ENCODE data around the gene PUSL1.

PUSL1 gene

GRCh38 chr1:1284221-1285101 lies 23.9 kb upstream of the PUSL1 start (continued):
- TF ChIP-seq GFI1B (tag by site-specific recombination; IDR thresholded peaks at IDR 0.05) (no peak), ZNF600 (tag by site-specific recombination; IDR thresholded peaks at IDR 0.05) (0 out of 2 replicates have a peak, but pooled peaks have one; percentile 31), GLIS2 (tag by site-specific recombination; IDR thresholded peaks at IDR 0.05) (peak; percentile 37; the same call in 1 of the 2 replicates), ZNF426 (tag by site-specific recombination; IDR thresholded peaks at IDR 0.05) (no peak)

- Histone ChIP-seq H3K9me3 (ENCODE audit: control insufficient read depth, insufficient read depth, low read depth, low read length) (no peaks in the 10 kb centered on the region), H3K4me3 (ENCODE audit: low read depth, low read length) (no peak overlapping the region), H3K4me1 (ENCODE audit: control insufficient read depth, insufficient read depth, low read length) (no peaks in the 10 kb centered on the region), H3K27ac (ENCODE audit: extremely low read depth, low read depth, low read length) (no peak overlapping the region), H3K36me3 (ENCODE audit: control insufficient read depth in 2 of 2, insufficient read depth in 1 of 2, low read length in 2 of 2) (no peaks in the 10 kb centered on the region)
- no peak for TF ChIP-seq ZNF146 (tag by site-specific recombination; IDR thresholded peaks at IDR 0.05)
- TF ChIP-seq TCF7L2 (IDR thresholded peaks at IDR 0.05; ENCODE audit: borderline replicate concordance, low read depth, low read length) = no peak
- TF ChIP-seq ZNF335 (tag by site-specific recombination; conservative IDR thresholded peaks at IDR 0.05) = no peak
- CTCF ChIA-PET = no interaction called here
- POLR2A ChIA-PET = no interaction called here
Observed at GRCh38 chr1:1285102-1285571, 23.3 kb upstream of the PUSL1 start.

- no peak overlapping the region for H3K27ac ChIP-seq (ENCODE audit: extremely low read depth, low read depth, low read length)
- no peaks in the 10 kb centered on the region for H3K9me3 ChIP-seq (ENCODE audit: control insufficient read depth, insufficient read depth, low read depth, low read length)
- ChIA-PET CTCF (no interaction called here), POLR2A (no interaction called here)
- no peaks in the 10 kb centered on the region for H3K36me3 ChIP-seq (ENCODE audit: control insufficient read depth in 2 of 2, insufficient read depth in 1 of 2, low read length in 2 of 2)
- H3K4me3 ChIP-seq (ENCODE audit: low read depth, low read length) = no peak overlapping the region
- TF ChIP-seq ZNF132 (tag by site-specific recombination; IDR thresholded peaks at IDR 0.05; ENCODE audit: borderline replicate concordance) (no peak), KLF1 (tag by site-specific recombination; IDR thresholded peaks at IDR 0.05) (0 out of 2 replicates have a peak, but pooled peaks have one; percentile 38)
- H3K4me1 ChIP-seq (ENCODE audit: control insufficient read depth, insufficient read depth, low read length) = no peaks in the 10 kb centered on the region
Observed at GRCh38 chr1:1285611-1286311, 22.6 kb upstream of the PUSL1 start.

- POLR2A ChIA-PET = interaction anchor here (1.1 kb wide), 1 partner anchor 13 kb away, joined by 3 read pairs; the partner anchor contains the start of gene UBE2J2
- Histone ChIP-seq H3K4me3 (ENCODE audit: low read depth, low read length) (no peak overlapping the region), H3K4me1 (ENCODE audit: control insufficient read depth, insufficient read depth, low read length) (no peaks in the 10 kb centered on the region), H3K27ac (ENCODE audit: extremely low read depth, low read depth, low read length) (no peak overlapping the region), H3K36me3 (ENCODE audit: control insufficient read depth in 2 of 2, insufficient read depth in 1 of 2, low read length in 2 of 2) (no peaks in the 10 kb centered on the region), H3K9me3 (ENCODE audit: control insufficient read depth, insufficient read depth, low read depth, low read length) (no peaks in the 10 kb centered on the region)
- no peak for TF ChIP-seq ZNF223 (tag by site-specific recombination; IDR thresholded peaks at IDR 0.05)
- TF ChIP-seq ZNF335 (tag by site-specific recombination; conservative IDR thresholded peaks at IDR 0.05) = no peak
- CTCF ChIA-PET = no interaction called here
Observed at GRCh38 chr1:1286313-1287261, 21.8 kb upstream of the PUSL1 start.

- ChIA-PET POLR2A (interaction anchor here (1.1 kb wide), 1 partner anchor 14 kb away, joined by 3 read pairs; the partner anchor contains the start of gene UBE2J2), CTCF (interaction anchor here (0.6 kb wide), 1 partner anchor 170 kb away, joined by 3 read pairs; no protein-coding TSS in a partner anchor)
- H3K4me1 ChIP-seq (ENCODE audit: control insufficient read depth, insufficient read depth, low read length) = no peaks in the 10 kb centered on the region
- H3K9me3 ChIP-seq (ENCODE audit: control insufficient read depth, insufficient read depth, low read depth, low read length) = no peaks in the 10 kb centered on the region
- no peak overlapping the region for H3K27ac ChIP-seq (ENCODE audit: extremely low read depth, low read depth, low read length)
- H3K4me3 ChIP-seq (ENCODE audit: low read depth, low read length) = no peak overlapping the region
- H3K36me3 ChIP-seq (ENCODE audit: control insufficient read depth in 2 of 2, insufficient read depth in 1 of 2, low read length in 2 of 2) = peaks cover 0 to 1% of the 10 kb centered on the region in 2 experiments; a peak in 1 of 3 replicates
- TF ChIP-seq ZBTB1 (tag by site-specific recombination; IDR thresholded peaks at IDR 0.05) = no peak
- TF ChIP-seq ZNF704 (tag by site-specific recombination; IDR thresholded peaks at IDR 0.05) = no peak
- no peak for TF ChIP-seq ZFP3 (tag by site-specific recombination; IDR thresholded peaks at IDR 0.05; ENCODE audit: low read depth)
- TF ChIP-seq ZSCAN30 (tag by site-specific recombination; IDR thresholded peaks at IDR 0.05) = no peak
- TF ChIP-seq ZNF280C (tag by site-specific recombination; IDR thresholded peaks at IDR 0.05) = no peak
- TF ChIP-seq ZNF433 (tag by site-specific recombination; IDR thresholded peaks at IDR 0.05; ENCODE audit: low read depth) = no peak
- TF ChIP-seq ZNF677 (tag by site-specific recombination; IDR thresholded peaks at IDR 0.05) = no peak
Observed at GRCh38 chr1:1287288-1288110, 20.9 kb upstream of the PUSL1 start.

All from HEK293 (cell line).